HepG2 (cell line): Measurements from ENCODE around the gene ATG9A. TPM values are rescaled to one million over a fixed set of nuclear protein-coding genes. Genes with fewer than 3 reads are reported as not detected.

ENCODE experiments used
- ARHGAP35 ChIP-seq: sonication (generic); formaldehyde crosslinking; IDR thresholded peaks from 2 replicates; pipeline ENCODE4 v1.9.0; 2022; ENCODE audit warnings: mild to moderate bottlenecking, inconsistent platforms, moderate library complexity, missing genetic modification reagents, borderline replicate concordance
- ARID3A ChIP-seq: IDR thresholded peaks from 2 replicates; pipeline ENCODE4 v1.6.1; 2012; ENCODE audit warnings: low read depth, low read length, improper control_type of control experiment
- BHLHE40 ChIP-seq: IDR thresholded peaks from 2 replicates; pipeline ENCODE4 v1.6.1; 2011; ENCODE audit warnings: low read length, improper control_type of control experiment
- CREM ChIP-seq, 2 experiments: sonication (generic) in 1 of 2; formaldehyde crosslinking in 1 of 2; IDR thresholded peaks; 2 replicates each; pipeline versions ENCODE4 v1.4.0 to v1.6.1; 2016 to 2020; ENCODE audit warnings: antibody characterized with exemption in 1 of 2, mild to moderate bottlenecking in 1 of 2, missing genetic modification reagents in 1 of 2
- KDM2A ChIP-seq: sonication (generic); formaldehyde crosslinking; IDR thresholded peaks from 2 replicates; pipeline ENCODE4 v1.4.0; 2020; ENCODE audit warnings: low read depth, missing genetic modification reagents, borderline replicate concordance
- MED1 ChIP-seq: sonication (generic); formaldehyde crosslinking; IDR thresholded peaks from 2 replicates; pipeline ENCODE4 v1.4.0; 2020; ENCODE audit warnings: missing genetic modification reagents
- PAWR ChIP-seq: sonication (generic); formaldehyde crosslinking; IDR thresholded peaks from 2 replicates; pipeline ENCODE4 v1.4.0; 2020; ENCODE audit warnings: missing genetic modification reagents, mild to moderate bottlenecking, borderline replicate concordance
- RFX1 ChIP-seq: fragments of 450-650 bp; IDR thresholded peaks from 2 replicates; pipeline ENCODE4 v1.6.1; 2017
- SMYD3 ChIP-seq: sonication (generic); formaldehyde crosslinking; IDR thresholded peaks from 2 replicates; pipeline ENCODE4 v1.8.1; 2023; ENCODE audit warnings: mild to moderate bottlenecking, missing genetic modification reagents
- TARDBP ChIP-seq: sonication (generic); formaldehyde crosslinking; IDR thresholded peaks from 2 replicates; pipeline ENCODE4 v1.8.0; 2022; ENCODE audit warnings: mild to moderate bottlenecking, missing genetic modification reagents
- TOE1 ChIP-seq: sonication (generic); formaldehyde crosslinking; IDR thresholded peaks from 2 replicates; pipeline ENCODE4 v1.4.0; 2020; ENCODE audit warnings: mild to moderate bottlenecking, missing genetic modification reagents
- ZBTB4 ChIP-seq: sonication (generic); formaldehyde crosslinking; IDR thresholded peaks from 2 replicates; pipeline ENCODE4 v1.4.0; 2020; ENCODE audit warnings: missing genetic modification reagents, mild to moderate bottlenecking, borderline replicate concordance
- ZMAT3 ChIP-seq: sonication (generic); formaldehyde crosslinking; conservative IDR thresholded peaks from 2 replicates; pipeline ENCODE4 v1.7.0; 2021; ENCODE audit warnings: missing genetic modification reagents
- ZMAT5 ChIP-seq: sonication (generic); formaldehyde crosslinking; IDR thresholded peaks from 2 replicates; pipeline ENCODE4 v1.5.0; 2020; ENCODE audit warnings: mild to moderate bottlenecking, low read depth, missing genetic modification reagents, borderline replicate concordance
- ZNF280B ChIP-seq: sonication (generic); formaldehyde crosslinking; IDR thresholded peaks from 2 replicates; pipeline ENCODE4 v1.5.0; 2020; ENCODE audit warnings: missing genetic modification reagents, mild to moderate bottlenecking, borderline replicate concordance
- ZNF296 ChIP-seq: sonication (generic); formaldehyde crosslinking; conservative IDR thresholded peaks from 2 replicates; pipeline ENCODE4 v1.5.0; 2020; ENCODE audit warnings: mild to moderate bottlenecking, missing genetic modification reagents
- ZNF367 ChIP-seq: sonication (generic); formaldehyde crosslinking; IDR thresholded peaks from 2 replicates; pipeline ENCODE4 v1.4.0; 2020; ENCODE audit warnings: missing genetic modification reagents, borderline replicate concordance
- ZNF501 ChIP-seq: sonication (generic); formaldehyde crosslinking; IDR thresholded peaks from 2 replicates; pipeline ENCODE4 v1.5.1; 2020; ENCODE audit warnings: mild to moderate bottlenecking, moderate library complexity, missing genetic modification reagents
- ZNF598 ChIP-seq: sonication (generic); formaldehyde crosslinking; IDR thresholded peaks from 2 replicates; pipeline ENCODE4 v1.5.1; 2020; ENCODE audit warnings: mild to moderate bottlenecking, missing genetic modification reagents, borderline replicate concordance
- ZNF788 ChIP-seq: sonication (generic); formaldehyde crosslinking; IDR thresholded peaks from 2 replicates; pipeline ENCODE4 v1.5.0; 2020; ENCODE audit warnings: mild to moderate bottlenecking, missing genetic modification reagents, borderline replicate concordance
- ZNF792 ChIP-seq: IDR thresholded peaks from 2 replicates; pipeline ENCODE4 v1.6.1; 2016
- ZZZ3 ChIP-seq: sonication (generic); formaldehyde crosslinking; IDR thresholded peaks from 2 replicates; pipeline ENCODE4 v1.4.0; 2020; ENCODE audit warnings: missing genetic modification reagents, mild to moderate bottlenecking, borderline replicate concordance
- polyA plus RNA-seq, 8 experiments: library from polyadenylated mRNA; depleted of rRNA in 3 of 8; stranded (reverse) in 7 of 8; unstranded in 1 of 8; fragments of >200 nt; fragmentation: Illumina TruSeq in 4 of 8; extraction: Trizol in 4 of 8; gene quantifications; 2 replicates each; pipeline versions ENCODE4 v1.2.1 to v1.2.3, GENCODE V29; 2011 to 2016; ENCODE audit warnings: low read depth in 4 of 8, missing spikeins in 1 of 8, mixed read lengths in 1 of 8; ENCODE audit not compliant: insufficient read depth in 1 of 8
- total RNA-seq, 5 experiments: library from RNA; depleted of rRNA; stranded (reverse); fragments of >200 nt; fragmentation: Illumina TruSeq; extraction: Trizol; gene quantifications; 2 replicates each; pipeline ENCODE4 v1.2.3, GENCODE V29; 2016; ENCODE audit warnings: low read depth in 1 of 5

ATG9A gene
- total and polyA plus RNA-seq, 2 of the 13 experiments (the other 11 are each of a cell fraction or from before 2014, with no cell fraction given) = 35.0 to 131 TPM

GRCh38 chr2:219253753-219254589 lies 24.5 kb upstream of the ATG9A start, which contains the start of gene TUBA4A (continued):
- TF ChIP-seq ZNF296 (CRISPR knock-in tag) (no peak), ZZZ3 (CRISPR knock-in tag) (peak; percentile 77; the same call in 1 of the 2 replicates), ARID3A (no peak), ARHGAP35 (no peak), PAWR (CRISPR knock-in tag) (0 out of 2 replicates have a peak, but pooled peaks have one; percentile 72), RFX1 (no peak), ZNF280B (CRISPR knock-in tag) (no peak), ZMAT5 (no peak), SMYD3 (CRISPR knock-in tag) (no peak), ZNF788 (CRISPR knock-in tag) (no peak), CREM (IDR thresholded peaks at IDR 0.05) (no peak), CREM (CRISPR knock-in tag; IDR thresholded peaks at IDR 0.05) (no peak), TARDBP (CRISPR knock-in tag) (0 out of 2 replicates have a peak, but pooled peaks have one; percentile 43), BHLHE40 (no peak), ZNF598 (CRISPR knock-in tag) (0 out of 2 replicates have a peak, but pooled peaks have one; percentile 91), ZMAT3 (CRISPR knock-in tag) (0 out of 2 replicates have a peak, but pooled peaks have one; percentile 69), MED1 (peak; percentile 53; the same call in 1 of the 2 replicates), KDM2A (CRISPR knock-in tag) (peak; percentile 59; the same call in 1 of the 2 replicates), ZNF792 (no peak), ZBTB4 (CRISPR knock-in tag) (peak; percentile 77; the same call in 1 of the 2 replicates), ZNF367 (CRISPR knock-in tag) (0 out of 2 replicates have a peak, but pooled peaks have one; percentile 23), TOE1 (CRISPR knock-in tag) (no peak), ZNF501 (CRISPR knock-in tag) (peak; percentile 78)
